ENCODE data around the gene OR13F1. TPM values are rescaled to one million over a fixed set of nuclear protein-coding genes. Genes with fewer than 3 reads are reported as not detected.

Gene OR13F1
- total and polyA plus RNA-seq, 4 donors: not detected

- TF ChIP-seq ZBTB33 (IDR thresholded peaks at IDR 0.05) (no peak), YY1 (IDR thresholded peaks at IDR 0.05) (no peak), GABPA (IDR thresholded peaks at IDR 0.05 in 1 of 2, conservative IDR thresholded peaks at IDR 0.05 in 1 of 2) (no peak), ATF3 (IDR thresholded peaks at IDR 0.05) (no peak), HNF4A (conservative IDR thresholded peaks at IDR 0.05) (no peak), RXRA (IDR thresholded peaks at IDR 0.05) (no peak), FOXA2 (IDR thresholded peaks at IDR 0.05) (no peak), JUND (IDR thresholded peaks at IDR 0.05) (no peak), FOXA1 (IDR thresholded peaks at IDR 0.05) (no peak), SP1 (IDR thresholded peaks at IDR 0.05) (no peak)
Observed at GRCh38 chr9:104527109-104527508, 23.0 kb downstream of the OR13F1 start, which contains the start of gene OR13C4 (continued).

- Histone ChIP-seq H3K9ac (ENCODE audit: low read depth in 1 of 2, low read length in 2 of 2) (no peak within 1 kb of the TSS), H3K36me3 (ENCODE audit: control insufficient read depth in 4 of 4, insufficient read depth in 3 of 4, low read depth in 1 of 4, low read length in 3 of 4) (no peaks in the 10 kb centered on the region), H3K4me3 (ENCODE audit: low read depth in 1 of 3, low read length in 3 of 3) (no peak within 1 kb of the TSS), H3K9me3 (ENCODE audit: control insufficient read depth in 4 of 4, low read length in 3 of 4) (no peaks in the 10 kb centered on the region), H3K4me1 (ENCODE audit: control insufficient read depth in 4 of 4, insufficient read depth in 4 of 4, low read length in 3 of 4) (no peaks in the 10 kb centered on the region), H3K27me3 (ENCODE audit: control insufficient read depth in 4 of 4, insufficient read depth in 4 of 4, low read length in 3 of 4) (no peaks in the 10 kb centered on the region), H3K27ac (ENCODE audit: low read depth in 1 of 2, low read length in 2 of 2) (no peak within 1 kb of the TSS)
- DNase-seq (ENCODE audit: low spot score): no peak
- TF ChIP-seq TAF1 (conservative IDR thresholded peaks at IDR 0.05): no peak
- no peak for TF ChIP-seq HNF4G (IDR thresholded peaks at IDR 0.05)
- no peak for TF ChIP-seq RAD21 (IDR thresholded peaks at IDR 0.05)
- no peak for TF ChIP-seq JUND (IDR thresholded peaks at IDR 0.05)
- TF ChIP-seq NR2F2 (IDR thresholded peaks at IDR 0.05): no peak
- no peak for TF ChIP-seq FOXA2 (IDR thresholded peaks at IDR 0.05)
- no peak for TF ChIP-seq HNF4A (conservative IDR thresholded peaks at IDR 0.05)
- TF ChIP-seq YY1 (IDR thresholded peaks at IDR 0.05): no peak
- no peak for TF ChIP-seq EGR1 (IDR thresholded peaks at IDR 0.05; ENCODE audit: low read depth in 2 of 2)
- no peak for TF ChIP-seq RXRA (IDR thresholded peaks at IDR 0.05)
- TF ChIP-seq MAX (IDR thresholded peaks at IDR 0.05): no peak
- TF ChIP-seq CTCF (IDR thresholded peaks at IDR 0.05; ENCODE audit: low read depth, low read length, missing input control): no peak
- no peak for TF ChIP-seq GABPA (IDR thresholded peaks at IDR 0.05 in 1 of 2, conservative IDR thresholded peaks at IDR 0.05 in 1 of 2)
- TF ChIP-seq ZBTB33 (IDR thresholded peaks at IDR 0.05): no peak
- WGBS: 91% methylated on average over 5 of the region's 5 CpGs
Observed at GRCh38 chr9:104536756-104537155, 32.7 kb downstream of the OR13F1 start, which contains the start of gene OR13C3. OR13C3 (minus strand) TSS chr9:104536856; CDS start chr9:104536723, 133 bp downstream.

Data from liver (tissue), 9 donors.